Muscle layer of duodenum (tissue), 2 donors: ENCODE data around the gene VKORC1.
"Not testable (repeated sequence)": the region's sequence is repeated elsewhere in the genome, so short reads cannot be mapped to it uniquely, and the experiment has no call there.

Experiments
- H3K27ac ChIP-seq: one replicate; pipeline ENCODE4 v1.7.0; 2013; ENCODE audit warnings: mild to moderate bottlenecking, low read length
- H3K27me3 ChIP-seq: one replicate; pipeline ENCODE4 v1.7.0; 2013; ENCODE audit warnings: low read depth, mild to moderate bottlenecking, control low read depth, low read length
- H3K36me3 ChIP-seq, 2 donors: one replicate each; pipeline ENCODE4 v1.7.0; 2013; ENCODE audit warnings: low read length in 2 of 2, control low read depth in 1 of 2, mild to moderate bottlenecking in 1 of 2; ENCODE audit not compliant: insufficient read depth in 2 of 2, control insufficient read depth in 1 of 2
- H3K4me1 ChIP-seq, 2 donors: one replicate each; pipeline ENCODE4 v1.7.0; 2013; ENCODE audit warnings: low read length in 2 of 2, mild to moderate bottlenecking in 2 of 2, control low read depth in 1 of 2, moderate library complexity in 1 of 2; ENCODE audit not compliant: insufficient read depth in 2 of 2, control insufficient read depth in 1 of 2
- H3K4me3 ChIP-seq, 2 donors: one replicate each; pipeline ENCODE4 v1.7.0; 2013; ENCODE audit warnings: low read length in 2 of 2, low read depth in 1 of 2, mild to moderate bottlenecking in 1 of 2
- H3K9me3 ChIP-seq, 2 donors: one replicate each; pipeline ENCODE4 v1.7.0; 2013; ENCODE audit warnings: low read length in 2 of 2, control low read depth in 1 of 2, mild to moderate bottlenecking in 1 of 2; ENCODE audit not compliant: control insufficient read depth in 1 of 2
- donor health status: healthy.

Gene VKORC1

DNA sequence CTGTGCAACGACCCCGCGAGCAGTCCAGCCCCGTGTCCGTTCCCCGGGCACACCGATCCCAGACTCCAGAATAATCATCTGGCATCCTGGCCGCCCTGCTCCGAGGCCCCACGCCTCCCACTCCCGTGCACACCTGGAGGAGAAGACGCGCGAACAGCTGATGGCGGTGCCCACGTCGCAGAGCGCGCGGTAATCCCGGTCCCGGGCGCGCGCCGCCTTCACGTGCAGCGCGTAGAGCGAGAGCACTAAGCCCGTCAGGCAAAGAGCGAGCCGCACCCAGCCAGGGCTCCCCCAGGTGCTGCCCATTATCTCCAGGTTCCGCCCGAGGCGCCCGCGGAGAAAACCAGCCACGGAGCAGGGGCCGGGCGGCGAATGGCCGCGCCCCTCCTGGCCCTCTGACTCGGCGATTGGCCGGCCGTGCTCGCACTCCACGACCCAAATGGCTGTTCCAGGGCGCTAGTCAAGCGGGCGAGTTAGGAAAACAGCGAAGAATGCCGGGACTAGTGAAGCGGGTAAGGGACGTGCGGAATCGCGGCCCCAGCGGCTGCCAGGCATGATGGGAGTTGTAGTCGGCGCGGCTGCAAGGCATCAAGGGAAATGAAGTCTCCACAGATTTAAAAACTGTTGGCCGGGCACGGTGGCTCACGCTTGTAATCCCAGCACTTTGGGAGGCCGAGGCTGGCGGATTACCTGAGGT lies at the start of gene VKORC1:
VKORC1 (minus strand) TSS at position 374 of the 697 bp plus-strand sequence; CDS start at position 306, 68 bp downstream.
- H3K27ac ChIP-seq, result peak within 1 kb of the TSS; percentile 63

GRCh38 chr16:31143694-31144148 lies 49.1 kb upstream of the VKORC1 start:
- H3K36me3 ChIP-seq, result no peaks in the 10 kb centered on the region
- H3K4me3 ChIP-seq, result no peak overlapping the region
- H3K4me1 ChIP-seq, result peaks cover 5 to 19% of the 10 kb centered on the region in 2 donors
- H3K27me3 ChIP-seq, result no peaks in the 10 kb centered on the region
- H3K27ac ChIP-seq, result no peak overlapping the region
- H3K9me3 ChIP-seq, result no peaks in the 10 kb centered on the region

More for the DNA sequence above, at the start of gene VKORC1:
- Histone ChIP-seq H3K27me3 (no peaks in the 10 kb centered on the region), H3K4me3 (peak within 1 kb of the TSS; percentile 74 to 97), H3K4me1 (peaks cover 0 to 16% of the 10 kb centered on the region in 2 donors), H3K9me3 (no peaks in the 10 kb centered on the region), H3K36me3 (peaks cover 5 to 11% of the 10 kb centered on the region in 2 donors)

GRCh38 chr16:31143011-31143693 lies 48.6 kb upstream of the VKORC1 start:
- H3K4me1 ChIP-seq, result peaks cover 5 to 19% of the 10 kb centered on the region in 2 donors
- no peaks in the 10 kb centered on the region for H3K36me3 ChIP-seq
- H3K9me3 ChIP-seq, result no peaks in the 10 kb centered on the region
- H3K4me3 ChIP-seq, result peak overlapping the region in 1 of 2 donors; percentile 54
- no peak overlapping the region for H3K27ac ChIP-seq
- no peaks in the 10 kb centered on the region for H3K27me3 ChIP-seq

DNA sequence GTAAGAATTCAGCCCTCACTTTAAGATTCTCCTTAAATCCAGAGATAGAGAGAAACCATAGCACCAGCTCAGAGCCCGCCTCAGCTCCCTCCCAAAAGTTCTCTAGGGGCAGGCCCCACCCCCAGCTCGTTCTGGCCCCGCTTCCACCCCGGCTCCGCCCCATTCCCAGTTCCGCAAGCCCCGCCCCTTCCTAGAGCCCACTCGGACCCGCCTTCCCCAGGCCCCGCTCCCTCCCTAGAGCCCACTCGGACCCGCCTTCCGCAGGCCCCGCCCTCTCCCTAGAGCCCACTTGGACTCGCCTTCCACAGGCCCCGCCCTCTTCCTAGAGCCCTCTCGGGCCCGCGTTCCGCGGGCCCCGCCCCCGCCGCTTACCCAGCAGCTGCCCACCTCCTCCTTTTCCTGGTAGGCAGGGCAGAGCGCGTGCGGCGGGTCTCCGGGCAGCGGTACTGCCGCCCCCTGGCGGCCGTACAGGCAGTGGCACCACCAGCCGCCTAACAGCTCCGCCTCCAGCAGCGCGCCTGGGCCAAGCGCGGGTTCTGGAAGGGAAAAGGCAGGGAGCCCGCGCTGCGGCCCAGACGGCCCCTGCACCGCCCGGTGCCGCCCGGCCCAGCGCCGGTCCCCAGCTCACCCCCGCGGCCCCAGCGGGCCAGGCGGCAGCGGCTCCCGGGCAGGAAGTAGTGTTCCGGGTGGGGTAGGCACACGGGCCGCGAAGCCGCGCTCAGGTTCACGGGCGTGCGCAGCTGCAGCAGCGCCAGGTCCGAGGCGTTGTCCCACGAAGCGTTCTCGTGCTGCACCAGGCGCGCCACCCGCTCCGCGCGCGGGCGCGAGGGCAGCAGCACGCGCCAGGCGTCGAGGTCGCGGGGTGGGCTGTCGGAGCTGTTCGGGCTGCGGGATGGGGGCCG lies 47.8 kb upstream of the VKORC1 start:
- Histone ChIP-seq H3K9me3 (no peaks in the 10 kb centered on the region), H3K4me3 (peak overlapping the region; percentile 54 to 57), H3K36me3 (no peaks in the 10 kb centered on the region), H3K27ac (peak overlapping the region; percentile 80), H3K27me3 (no peaks in the 10 kb centered on the region), H3K4me1 (peaks cover 5 to 19% of the 10 kb centered on the region in 2 donors)

DNA sequence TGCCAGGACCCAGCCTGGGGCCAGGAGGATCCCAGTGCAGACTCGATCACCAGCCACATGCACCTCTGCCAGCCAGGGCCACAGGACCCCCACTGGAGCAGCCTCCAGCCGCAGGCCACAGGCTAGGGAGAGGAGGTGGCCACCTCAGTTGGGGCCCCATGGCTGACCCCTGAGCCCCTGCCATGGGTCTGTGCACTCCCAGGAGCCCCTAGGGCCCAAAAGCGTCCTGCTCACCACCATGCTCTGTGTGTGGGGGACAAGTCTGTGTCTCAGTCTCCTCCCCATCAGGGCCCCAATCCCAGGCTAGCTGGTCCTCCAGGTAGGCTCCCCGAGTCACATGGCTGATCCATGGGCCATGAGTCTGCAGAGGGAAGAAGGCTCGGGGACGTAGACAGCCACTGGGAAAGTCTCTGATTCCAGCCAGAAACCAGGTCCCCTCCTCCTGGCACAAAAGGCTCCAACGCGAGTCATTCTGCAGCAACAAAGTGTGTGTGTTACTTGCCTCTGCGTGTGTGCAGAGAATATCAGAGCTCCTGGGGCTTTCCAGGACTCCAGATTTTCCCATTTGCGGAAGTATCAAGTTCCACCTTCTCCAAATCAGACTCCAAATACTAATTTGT lies 47.0 kb upstream of the VKORC1 start:
- Histone ChIP-seq H3K9me3 (no peaks in the 10 kb centered on the region), H3K27me3 (no peaks in the 10 kb centered on the region), H3K36me3 (no peaks in the 10 kb centered on the region), H3K4me1 (peaks cover 5 to 19% of the 10 kb centered on the region in 2 donors), H3K4me3 (peak overlapping the region; percentile 54 to 57), H3K27ac (peak overlapping the region; percentile 80)

GRCh38 chr16:31141071-31141469 lies 46.5 kb upstream of the VKORC1 start:
- not testable (repeated sequence) for H3K27me3 ChIP-seq, H3K36me3 ChIP-seq, H3K9me3 ChIP-seq
- H3K4me1 ChIP-seq, result peaks cover 5 to 19% of the 10 kb centered on the region in 2 donors
- peak overlapping the region in 1 of 2 donors; percentile 57 for H3K4me3 ChIP-seq
- peak overlapping the region; percentile 80 for H3K27ac ChIP-seq

- no peaks in the 10 kb centered on the region for H3K27me3 ChIP-seq
- no peak overlapping the region for H3K4me3 ChIP-seq
Measured at GRCh38 chr16:31138621-31139578, 44.3 kb upstream of the VKORC1 start.

DNA sequence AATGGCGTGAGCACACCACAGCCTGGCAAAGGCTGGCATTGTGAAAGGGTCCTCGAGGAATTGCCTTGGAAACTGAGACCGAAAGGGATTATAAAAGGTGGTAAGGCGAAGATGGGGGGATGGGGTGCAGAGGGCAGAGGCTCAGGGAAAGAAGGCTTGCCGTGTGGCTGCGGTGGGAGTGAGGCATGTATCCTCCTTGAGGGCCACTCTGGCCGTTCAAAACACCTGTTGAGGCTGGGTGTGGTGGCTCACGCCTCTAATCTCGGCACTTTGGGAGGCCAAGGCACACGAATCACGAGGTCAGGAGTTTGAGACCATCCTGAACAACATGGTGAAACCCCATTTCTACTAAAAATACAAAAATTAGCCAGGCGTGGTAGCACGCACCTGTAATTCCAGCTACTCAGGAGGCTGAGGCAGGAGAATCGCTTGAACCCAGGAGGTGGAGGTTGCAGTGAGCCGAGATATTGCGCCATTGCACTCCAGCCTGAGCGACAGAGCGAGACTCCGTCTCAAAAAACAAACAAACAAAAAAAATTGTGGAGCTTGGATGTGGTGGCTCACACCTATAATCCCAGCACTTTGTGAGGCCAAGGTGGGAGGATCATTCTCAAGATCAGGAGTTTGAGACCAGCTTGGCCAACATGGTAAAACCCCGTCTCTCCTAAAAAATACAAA lies 42.4 kb upstream of the VKORC1 start:
- not testable (repeated sequence) for H3K9me3 ChIP-seq, H3K4me3 ChIP-seq, H3K36me3 ChIP-seq, H3K27me3 ChIP-seq, H3K27ac ChIP-seq
- H3K4me1 ChIP-seq, result peaks cover 5 to 21% of the 10 kb centered on the region in 2 donors

More at GRCh38 chr16:31138621-31139578, 44.3 kb upstream of the VKORC1 start:
- H3K36me3 ChIP-seq, result no peaks in the 10 kb centered on the region
- H3K4me1 ChIP-seq, result peaks cover 5 to 27% of the 10 kb centered on the region in 2 donors
- no peak overlapping the region for H3K27ac ChIP-seq
- no peaks in the 10 kb centered on the region for H3K9me3 ChIP-seq

- Histone ChIP-seq H3K4me1 (peaks cover under 1 to 15% of the 10 kb centered on the region in 2 donors), H3K27ac (no peak overlapping the region), H3K9me3 (no peaks in the 10 kb centered on the region), H3K27me3 (no peaks in the 10 kb centered on the region), H3K4me3 (no peak overlapping the region), H3K36me3 (peaks cover 5 to 11% of the 10 kb centered on the region in 2 donors)
Measured at GRCh38 chr16:31136287-31136662, 41.7 kb upstream of the VKORC1 start.
